ENCODE measurements around the gene GAGE2A.

GRCh38 chrX:49618574-49618973, 29.3 kb downstream of the GAGE2A start:
- TF ChIP-seq CTCF (conservative IDR thresholded peaks at IDR 0.05; ENCODE audit: low read depth, low read length), result no peak
- no peak for TF ChIP-seq EZH2 (IDR thresholded peaks at IDR 0.05; ENCODE audit: low read length, unreplicated experiment)

Measured in PC-3 (cell line).